ENCODE data around the gene INTS13. TPM values are rescaled to one million over a fixed set of nuclear protein-coding genes. Genes with fewer than 3 reads are reported as not detected.
"Not testable (repeated sequence)": the region's sequence is repeated elsewhere in the genome, so short reads cannot be mapped to it uniquely, and the experiment has no call there.

Gene INTS13
- total RNA-seq, 4 donors from 2014 or later: 18.5 to 35.3 (median 28.8) TPM

DNA sequence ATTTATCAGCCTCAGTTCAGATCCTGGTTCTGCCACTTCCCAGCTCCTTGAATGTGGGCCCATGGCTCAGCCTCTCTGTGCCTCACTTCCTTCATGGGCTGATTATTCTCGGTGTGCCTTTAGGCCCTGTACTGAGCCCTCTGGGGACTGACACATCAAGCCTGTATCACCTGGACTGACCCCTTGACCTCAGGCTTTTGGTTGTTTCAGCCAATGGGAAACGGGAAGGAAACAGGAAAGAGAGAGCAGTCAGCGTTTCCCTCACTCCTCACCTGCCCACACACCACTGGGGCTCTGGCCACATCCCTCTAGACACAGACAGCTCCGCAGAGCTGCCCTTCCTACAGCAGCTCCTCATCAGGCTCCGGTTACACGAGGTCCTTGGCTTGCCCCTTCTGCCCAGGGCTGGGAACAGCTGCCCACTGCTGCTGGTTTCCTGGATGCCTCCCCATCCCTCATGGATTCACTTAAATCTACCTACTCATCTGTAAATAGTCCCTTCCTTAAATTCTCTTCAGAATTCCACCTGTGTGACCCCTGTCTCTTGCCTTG lies 67.8 kb downstream of the INTS13 start:
- Histone ChIP-seq H3K4me1 (peaks cover 17% of the 10 kb centered on the region), H3K27me3 (no peaks in the 10 kb centered on the region), H3K9me3 (no peaks in the 10 kb centered on the region), H3K36me3 (no peaks in the 10 kb centered on the region), H3K27ac (no peak overlapping the region), H3K4me3 (no peak overlapping the region)
- WGBS: 61% methylated on average over 6 of the region's 6 CpGs
- TF ChIP-seq EP300 (IDR thresholded peaks at IDR 0.05): no peak
- TF ChIP-seq, protein P1, sequence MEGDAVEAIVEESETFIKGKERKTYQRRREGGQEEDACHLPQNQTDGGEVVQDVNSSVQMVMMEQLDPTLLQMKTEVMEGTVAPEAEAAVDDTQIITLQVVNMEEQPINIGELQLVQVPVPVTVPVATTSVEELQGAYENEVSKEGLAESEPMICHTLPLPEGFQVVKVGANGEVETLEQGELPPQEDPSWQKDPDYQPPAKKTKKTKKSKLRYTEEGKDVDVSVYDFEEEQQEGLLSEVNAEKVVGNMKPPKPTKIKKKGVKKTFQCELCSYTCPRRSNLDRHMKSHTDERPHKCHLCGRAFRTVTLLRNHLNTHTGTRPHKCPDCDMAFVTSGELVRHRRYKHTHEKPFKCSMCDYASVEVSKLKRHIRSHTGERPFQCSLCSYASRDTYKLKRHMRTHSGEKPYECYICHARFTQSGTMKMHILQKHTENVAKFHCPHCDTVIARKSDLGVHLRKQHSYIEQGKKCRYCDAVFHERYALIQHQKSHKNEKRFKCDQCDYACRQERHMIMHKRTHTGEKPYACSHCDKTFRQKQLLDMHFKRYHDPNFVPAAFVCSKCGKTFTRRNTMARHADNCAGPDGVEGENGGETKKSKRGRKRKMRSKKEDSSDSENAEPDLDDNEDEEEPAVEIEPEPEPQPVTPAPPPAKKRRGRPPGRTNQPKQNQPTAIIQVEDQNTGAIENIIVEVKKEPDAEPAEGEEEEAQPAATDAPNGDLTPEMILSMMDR (IDR thresholded peaks at IDR 0.05): no peak
- TF ChIP-seq POLR2A (IDR thresholded peaks at IDR 0.05): no peak
- no peak for TF ChIP-seq POLR2AphosphoS5 (IDR thresholded peaks at IDR 0.05)
- DNase-seq (ENCODE audit: low spot score in 2 of 2): no peak

DNA sequence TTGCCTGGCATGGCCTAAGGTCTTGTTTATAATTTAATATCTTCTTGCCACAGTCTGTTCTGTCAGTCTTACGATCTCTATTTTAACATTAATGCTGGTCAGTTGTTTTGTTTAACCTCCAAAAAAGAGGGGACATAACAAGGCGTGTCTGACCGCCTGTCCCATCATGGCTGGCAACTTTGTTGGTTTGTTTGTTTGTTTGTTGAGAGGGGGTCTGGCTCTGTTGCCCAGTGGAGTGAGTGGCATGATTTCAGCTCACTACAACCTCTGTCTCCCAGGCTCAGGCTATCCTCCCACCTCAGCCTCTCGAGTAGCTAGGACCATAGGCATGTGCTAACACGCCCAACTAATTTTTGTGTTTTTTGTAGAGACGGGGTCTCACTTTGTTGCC lies 68.7 kb downstream of the INTS13 start:
- WGBS: 93% methylated on average over 6 of the region's 6 CpGs
- Histone ChIP-seq H3K4me3 (no peak overlapping the region), H3K4me1 (peaks cover 17% of the 10 kb centered on the region), H3K27me3 (no peaks in the 10 kb centered on the region), H3K27ac (no peak overlapping the region), H3K9me3 (no peaks in the 10 kb centered on the region), H3K36me3 (no peaks in the 10 kb centered on the region)
- no peak for TF ChIP-seq POLR2A (IDR thresholded peaks at IDR 0.05)
- TF ChIP-seq POLR2AphosphoS5 (IDR thresholded peaks at IDR 0.05): no peak
- no peak for TF ChIP-seq EP300 (IDR thresholded peaks at IDR 0.05)
- TF ChIP-seq, protein P1 (IDR thresholded peaks at IDR 0.05): no peak
- no peak for DNase-seq (ENCODE audit: low spot score in 2 of 2)

DNA sequence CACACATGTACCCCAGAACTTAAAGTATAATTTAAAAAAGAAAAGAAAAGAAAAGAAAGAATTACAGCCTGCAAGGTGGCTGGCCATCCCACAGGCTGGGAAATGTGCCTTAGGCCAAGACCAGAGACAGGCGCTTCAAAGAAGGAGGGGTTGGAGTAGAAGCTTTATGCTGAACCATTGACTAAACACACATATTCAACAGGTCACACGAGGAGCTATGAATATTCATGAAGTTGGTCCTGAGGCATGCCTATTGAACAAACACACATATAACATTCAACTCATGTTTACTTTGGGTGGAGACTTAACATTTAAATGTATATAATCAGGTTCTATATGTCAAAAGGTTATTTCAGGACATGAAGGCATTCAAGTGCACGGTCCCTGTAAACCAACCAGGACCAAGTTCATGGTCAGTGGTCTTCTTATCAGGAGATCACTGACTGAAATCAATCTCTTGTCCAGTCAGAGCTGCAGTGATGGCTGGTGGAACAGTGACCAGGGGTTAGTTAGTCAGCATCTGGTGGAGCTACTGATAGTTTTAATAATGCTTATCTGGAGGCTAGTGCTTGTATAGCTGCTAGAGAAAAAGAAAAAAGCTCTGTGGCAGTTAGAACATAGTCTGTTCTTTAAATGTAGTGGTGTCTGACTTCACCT lies 69.2 kb downstream of the INTS13 start:
- H3K4me3 ChIP-seq: no peak overlapping the region
- H3K9me3 ChIP-seq: no peaks in the 10 kb centered on the region
- no peaks in the 10 kb centered on the region for H3K27me3 ChIP-seq
- H3K36me3 ChIP-seq: no peaks in the 10 kb centered on the region
- H3K4me1 ChIP-seq: peaks cover 17% of the 10 kb centered on the region
- no peak for DNase-seq (ENCODE audit: low spot score in 2 of 2)
- H3K27ac ChIP-seq: no peak overlapping the region
- WGBS: 79% methylated on average over 3 of the region's 3 CpGs
- TF ChIP-seq POLR2A (IDR thresholded peaks at IDR 0.05): no peak
- no peak for TF ChIP-seq EP300 (IDR thresholded peaks at IDR 0.05)
- TF ChIP-seq POLR2AphosphoS5 (IDR thresholded peaks at IDR 0.05): no peak
- TF ChIP-seq, protein P1 (IDR thresholded peaks at IDR 0.05): no peak

DNA sequence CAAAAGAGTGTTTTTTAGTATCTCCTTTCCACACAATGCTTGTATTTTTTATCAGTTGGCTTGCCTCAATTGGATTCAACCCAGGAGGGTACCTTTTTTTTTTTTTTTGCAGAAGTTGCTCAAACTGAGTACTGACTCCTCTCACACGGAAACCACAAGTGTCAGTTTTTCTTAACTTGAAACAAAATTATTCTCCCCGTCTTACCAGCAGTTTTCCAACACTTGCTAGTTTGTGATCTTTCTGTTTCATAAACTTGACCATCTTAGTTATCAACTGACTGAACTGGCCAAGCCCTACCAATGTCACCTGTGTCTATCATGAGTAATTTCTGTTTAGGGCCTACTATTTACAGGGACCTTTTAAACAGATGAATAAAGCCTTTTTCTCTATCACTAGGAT lies 70.7 kb downstream of the INTS13 start:
- no peak overlapping the region for H3K27ac ChIP-seq
- DNase-seq (ENCODE audit: low spot score in 2 of 2): no peak
- H3K4me3 ChIP-seq: no peak overlapping the region
- TF ChIP-seq POLR2A (IDR thresholded peaks at IDR 0.05) (no peak), POLR2AphosphoS5 (IDR thresholded peaks at IDR 0.05) (no peak), EP300 (IDR thresholded peaks at IDR 0.05) (no peak)
- TF ChIP-seq, protein P1 (IDR thresholded peaks at IDR 0.05): no peak
- no peaks in the 10 kb centered on the region for H3K9me3 ChIP-seq
- H3K36me3 ChIP-seq: no peaks in the 10 kb centered on the region
- WGBS: 81% methylated on average over 2 of the region's 2 CpGs
- H3K4me1 ChIP-seq: peaks cover 17% of the 10 kb centered on the region
- H3K27me3 ChIP-seq: no peaks in the 10 kb centered on the region

DNA sequence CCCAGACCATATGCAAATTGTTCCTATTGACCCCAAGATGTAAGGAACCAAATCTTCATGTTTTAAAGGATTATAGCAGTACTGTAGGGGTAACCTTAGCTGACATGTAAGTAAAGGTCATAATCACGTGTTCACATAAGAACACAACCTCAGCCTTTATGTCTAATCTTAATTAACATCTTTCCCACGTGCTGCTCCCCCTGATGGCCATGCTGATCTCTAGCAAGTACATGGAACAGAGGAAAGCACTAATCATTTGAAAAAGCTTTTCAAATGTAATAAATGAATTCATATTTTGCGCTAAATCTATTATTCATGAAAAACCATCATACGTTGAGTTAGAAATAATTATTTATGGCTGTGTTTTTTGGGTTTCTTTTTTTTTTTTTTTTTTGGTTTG lies 74.3 kb downstream of the INTS13 start:
- DNase-seq (ENCODE audit: low spot score in 2 of 2): no peak
- 65% methylated on average over 4 of the region's 4 CpGs for WGBS
- Histone ChIP-seq H3K4me1 (no peaks in the 10 kb centered on the region), H3K36me3 (no peaks in the 10 kb centered on the region), H3K9me3 (no peaks in the 10 kb centered on the region), H3K27ac (no peak overlapping the region), H3K27me3 (no peaks in the 10 kb centered on the region), H3K4me3 (no peak overlapping the region)
- TF ChIP-seq POLR2A (IDR thresholded peaks at IDR 0.05): no peak
- no peak for TF ChIP-seq EP300 (IDR thresholded peaks at IDR 0.05)
- TF ChIP-seq POLR2AphosphoS5 (IDR thresholded peaks at IDR 0.05): no peak
- TF ChIP-seq, protein P1 (IDR thresholded peaks at IDR 0.05): no peak

DNA sequence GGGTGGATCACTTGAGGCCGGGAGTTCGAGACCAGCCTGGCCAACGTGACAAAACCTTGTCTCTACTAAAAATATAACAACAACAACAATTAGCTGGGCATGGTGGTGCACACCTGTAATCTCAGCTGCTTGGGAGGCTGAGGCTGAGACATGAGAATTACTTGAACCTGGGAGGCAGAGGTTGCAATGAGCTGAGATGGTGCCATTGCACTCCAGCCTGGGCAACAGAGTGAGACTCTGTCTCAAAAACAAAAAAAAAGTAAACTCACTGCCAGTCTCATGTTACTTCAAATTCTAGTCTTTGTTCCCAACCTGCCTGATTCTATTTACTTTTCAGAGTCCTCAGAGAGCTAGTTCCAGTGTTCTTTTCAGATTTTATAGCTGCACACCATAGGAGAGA lies 75.0 kb downstream of the INTS13 start:
- not testable (repeated sequence) for H3K9me3 ChIP-seq; H3K36me3 ChIP-seq; H3K4me1 ChIP-seq; H3K4me3 ChIP-seq; H3K27ac ChIP-seq; DNase-seq (ENCODE audit: low spot score in 2 of 2); H3K27me3 ChIP-seq
- 96% methylated on average over 3 of the region's 3 CpGs for WGBS
